Astrocyte (in vitro differentiated cells and primary cell): ENCODE results near the gene CAMK2D. TPM values are rescaled to one million over a fixed set of nuclear protein-coding genes. Genes with fewer than 3 reads are reported as not detected.

Experiments
- DNase-seq: peaks from one replicate; pipeline ENCODE4 v3.0.0-alpha.2; 2010; ENCODE audit warnings: low read depth
- FAIRE-seq: peaks from 2 replicates; lab custom pipeline; 2011; peaks lifted over from hg19 to GRCh38; lab: Jason Lieb, UNC
- H2AFZ ChIP-seq: 2 replicates; pipeline ENCODE4 v1.6.0; 2012; ENCODE audit warnings: low read depth, low read length, inconsistent platforms
- H3K27ac ChIP-seq: 2 replicates; pipeline ENCODE4 v1.5.1; 2011; ENCODE audit warnings: low read depth, low read length, inconsistent platforms
- H3K27me3 ChIP-seq: 2 replicates; pipeline ENCODE4 v1.6.0; 2011; ENCODE audit warnings: low read length, inconsistent platforms; ENCODE audit not compliant: insufficient read depth
- H3K36me3 ChIP-seq: 2 replicates; pipeline ENCODE4 v1.5.1; 2011; ENCODE audit warnings: low read length, inconsistent platforms; ENCODE audit not compliant: insufficient read depth
- H3K4me1 ChIP-seq: 2 replicates; pipeline ENCODE4 v1.5.1; 2011; ENCODE audit warnings: low read length, inconsistent platforms; ENCODE audit not compliant: insufficient read depth
- H3K4me2 ChIP-seq: 2 replicates; pipeline ENCODE4 v1.6.0; 2012; ENCODE audit warnings: low read length, inconsistent platforms
- H3K4me3 ChIP-seq: 2 replicates; pipeline ENCODE4 v1.5.1; 2011; ENCODE audit warnings: low read depth, mild to moderate bottlenecking, low read length, inconsistent platforms; ENCODE audit not compliant: insufficient read depth
- H3K79me2 ChIP-seq: 2 replicates; pipeline ENCODE4 v1.6.0; 2012; ENCODE audit warnings: mild to moderate bottlenecking, low read length, inconsistent platforms; ENCODE audit not compliant: insufficient read depth
- H3K9ac ChIP-seq: 2 replicates; pipeline ENCODE4 v1.6.0; 2012; ENCODE audit warnings: mild to moderate bottlenecking, low read length, inconsistent platforms
- H3K9me3 ChIP-seq: 2 replicates; pipeline ENCODE4 v1.5.1; 2012; ENCODE audit warnings: low read depth, mild to moderate bottlenecking, low read length, inconsistent platforms; ENCODE audit not compliant: insufficient read depth
- H4K20me1 ChIP-seq: 2 replicates; pipeline ENCODE4 v1.6.0; 2012; ENCODE audit warnings: low read length, inconsistent platforms; ENCODE audit not compliant: insufficient read depth
- H3K27ac Mint-ChIP-seq: one replicate; pipeline ENCODE4 v1.8.0; 2021; ENCODE audit warnings: mild to moderate bottlenecking, mixed read lengths; ENCODE audit not compliant: unreplicated experiment
- H3K27me3 Mint-ChIP-seq: one replicate; pipeline ENCODE4 v1.8.0; 2021; ENCODE audit warnings: low read depth, mixed read lengths; ENCODE audit not compliant: unreplicated experiment
- H3K36me3 Mint-ChIP-seq: one replicate; pipeline ENCODE4 v1.8.0; 2021; ENCODE audit warnings: low read depth, mixed read lengths; ENCODE audit not compliant: unreplicated experiment
- H3K4me1 Mint-ChIP-seq: one replicate; pipeline ENCODE4 v1.8.0; 2021; ENCODE audit warnings: low read depth, mixed read lengths; ENCODE audit not compliant: unreplicated experiment
- H3K4me3 Mint-ChIP-seq: one replicate; pipeline ENCODE4 v1.8.0; 2021; ENCODE audit warnings: mild to moderate bottlenecking, moderate library complexity, mixed read lengths; ENCODE audit not compliant: unreplicated experiment
- H3K9me3 Mint-ChIP-seq: one replicate; pipeline ENCODE4 v1.8.0; 2021; ENCODE audit warnings: mild to moderate bottlenecking, mixed read lengths; ENCODE audit not compliant: unreplicated experiment
- CTCF ChIP-seq: IDR thresholded peaks from 2 replicates; pipeline ENCODE4 v1.5.1; 2011; ENCODE audit warnings: low read depth, mild to moderate bottlenecking, inconsistent platforms, low read length, moderate library complexity; ENCODE audit not compliant: insufficient read depth
- EZH2 ChIP-seq: IDR thresholded peaks from 2 replicates; pipeline ENCODE4 v1.6.1; 2012; ENCODE audit warnings: mild to moderate bottlenecking, low read length, inconsistent platforms; ENCODE audit not compliant: insufficient read depth
- total RNA-seq: library from RNA; stranded (reverse); gene quantifications from 2 replicates; pipeline ENCODE4 v1.2.1, GENCODE V29; 2021

CAMK2D gene
- total RNA-seq, 1 donor from 2014 or later: 80.8 TPM

DNA sequence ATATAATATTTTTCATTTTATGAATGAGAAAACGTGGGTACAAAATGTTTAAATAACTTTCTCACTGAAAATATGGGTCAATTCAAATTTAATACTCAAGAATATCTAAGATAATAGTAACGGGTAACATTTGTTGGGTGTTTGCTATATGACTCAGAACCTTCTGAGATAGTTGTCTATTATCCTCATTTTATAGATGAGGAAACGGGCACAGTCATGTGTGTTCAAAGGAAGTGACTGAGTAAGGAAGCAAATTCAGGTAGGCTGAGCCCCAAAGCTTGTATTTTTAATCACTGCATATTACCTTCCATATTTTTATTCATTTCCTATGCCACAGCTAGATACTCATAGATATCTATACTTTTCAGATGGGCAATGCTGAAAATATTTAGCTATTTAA, 12.2 kb upstream of the CAMK2D start:
- Histone ChIP-seq H3K27me3 (no peaks in the 10 kb centered on the region), H3K4me3 (no peak overlapping the region), H3K9me3 (no peaks in the 10 kb centered on the region), H2AFZ (no peak overlapping the region), H3K27ac (no peak overlapping the region), H4K20me1 (no peaks in the 10 kb centered on the region), H3K4me1 (no peaks in the 10 kb centered on the region), H3K4me2 (no peak overlapping the region), H3K79me2 (no peaks in the 10 kb centered on the region), H3K36me3 (no peaks in the 10 kb centered on the region), H3K9ac (no peak overlapping the region)
- no peak for DNase-seq
- no peaks in the 10 kb centered on the region for H3K4me1 Mint-ChIP-seq
- H3K4me3 Mint-ChIP-seq: no peak overlapping the region
- H3K27ac Mint-ChIP-seq: no peak overlapping the region
- no peaks in the 10 kb centered on the region for H3K27me3 Mint-ChIP-seq
- TF ChIP-seq EZH2: no peak
- TF ChIP-seq CTCF: no peak
- no peaks in the 10 kb centered on the region for H3K36me3 Mint-ChIP-seq
- H3K9me3 Mint-ChIP-seq: peaks cover 2% of the 10 kb centered on the region
- FAIRE-seq: no peak

DNA sequence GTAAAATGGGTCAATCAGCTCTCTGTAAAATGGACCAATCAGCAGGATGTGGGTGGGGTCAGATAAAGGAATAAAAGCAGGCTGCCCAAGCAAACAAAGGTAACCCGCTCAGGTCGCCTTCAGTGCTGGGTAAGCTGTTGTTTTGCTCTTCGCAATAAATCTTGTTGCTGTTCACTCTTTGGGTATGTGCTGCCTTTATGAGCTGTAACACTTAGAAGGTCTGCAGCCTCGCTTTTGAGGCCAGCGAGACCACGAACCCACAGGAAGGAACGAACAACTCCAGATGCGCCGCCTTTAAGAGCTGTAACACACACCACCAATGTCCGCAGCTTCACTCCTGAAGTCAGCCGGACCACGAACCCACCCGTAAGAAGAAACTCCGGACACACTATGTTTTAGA, 11.5 kb upstream of the CAMK2D start:
- H3K4me2 ChIP-seq: no peak overlapping the region
- peaks cover 2% of the 10 kb centered on the region for H3K9me3 Mint-ChIP-seq
- no peaks in the 10 kb centered on the region for H3K79me2 ChIP-seq
- no peaks in the 10 kb centered on the region for H3K4me1 Mint-ChIP-seq
- H3K9me3 ChIP-seq: no peaks in the 10 kb centered on the region
- TF ChIP-seq CTCF: no peak
- no peak for TF ChIP-seq EZH2
- H3K4me3 Mint-ChIP-seq: no peak overlapping the region
- H3K9ac ChIP-seq: no peak overlapping the region
- no peak overlapping the region for H3K27ac Mint-ChIP-seq
- no peak overlapping the region for H3K4me3 ChIP-seq
- no peaks in the 10 kb centered on the region for H4K20me1 ChIP-seq
- H3K4me1 ChIP-seq: no peaks in the 10 kb centered on the region
- FAIRE-seq (no peak), DNase-seq (no peak)
- H3K27me3 ChIP-seq: no peaks in the 10 kb centered on the region
- H3K27ac ChIP-seq: no peak overlapping the region
- H3K27me3 Mint-ChIP-seq: no peaks in the 10 kb centered on the region
- H3K36me3 ChIP-seq: no peaks in the 10 kb centered on the region
- H3K36me3 Mint-ChIP-seq: no peaks in the 10 kb centered on the region
- H2AFZ ChIP-seq: no peak overlapping the region

- no peak overlapping the region for H2AFZ ChIP-seq
- H3K79me2 ChIP-seq: no peaks in the 10 kb centered on the region
- H3K9me3 Mint-ChIP-seq: peaks cover 3% of the 10 kb centered on the region
- no peaks in the 10 kb centered on the region for H3K36me3 ChIP-seq
- no peaks in the 10 kb centered on the region for H3K9me3 ChIP-seq
- DNase-seq (no peak), FAIRE-seq (no peak)
- TF ChIP-seq CTCF (no peak), EZH2 (no peak)
- H4K20me1 ChIP-seq: no peaks in the 10 kb centered on the region
- no peak overlapping the region for H3K4me3 ChIP-seq
- no peak overlapping the region for H3K4me2 ChIP-seq
- H3K36me3 Mint-ChIP-seq: no peaks in the 10 kb centered on the region
- no peaks in the 10 kb centered on the region for H3K4me1 ChIP-seq
- no peak overlapping the region for H3K27ac Mint-ChIP-seq
- H3K9ac ChIP-seq: no peak overlapping the region
- no peak overlapping the region for H3K27ac ChIP-seq
- no peaks in the 10 kb centered on the region for H3K27me3 Mint-ChIP-seq
- H3K27me3 ChIP-seq: no peaks in the 10 kb centered on the region
- no peak overlapping the region for H3K4me3 Mint-ChIP-seq
- H3K4me1 Mint-ChIP-seq: no peaks in the 10 kb centered on the region
Measured at GRCh38 chr4:113772319-113772718, 10.8 kb upstream of the CAMK2D start.
